Inflammatory macrophage (primary cell): ENCODE measurements around the gene TMEM9.

ENCODE experiments used
- DNase-seq, 2 donors: peaks; one replicate each; pipeline ENCODE4 v3.0.0-alpha.2; 2020 to 2022

Gene TMEM9

DNA sequence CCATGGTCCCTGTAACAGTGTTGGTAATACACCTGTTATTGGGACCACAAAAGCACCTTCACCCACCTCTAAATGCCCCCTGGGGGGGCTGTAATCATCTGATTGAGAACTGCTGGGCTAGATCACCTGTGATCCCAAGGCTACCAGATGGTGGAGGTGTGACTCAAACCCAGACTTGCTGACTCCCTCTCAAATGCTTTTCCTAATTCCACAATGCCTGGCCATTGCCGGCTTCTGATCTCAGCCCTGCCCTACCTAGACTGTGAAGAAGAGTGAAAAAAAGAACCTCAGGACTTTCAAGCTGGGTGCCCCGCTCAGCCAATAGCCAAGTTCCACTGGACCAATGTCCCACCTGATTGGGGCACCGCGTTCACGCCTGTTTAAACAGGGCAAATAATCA lies 9.6 kb downstream of the TMEM9 start:
- no peak for DNase-seq

DNA sequence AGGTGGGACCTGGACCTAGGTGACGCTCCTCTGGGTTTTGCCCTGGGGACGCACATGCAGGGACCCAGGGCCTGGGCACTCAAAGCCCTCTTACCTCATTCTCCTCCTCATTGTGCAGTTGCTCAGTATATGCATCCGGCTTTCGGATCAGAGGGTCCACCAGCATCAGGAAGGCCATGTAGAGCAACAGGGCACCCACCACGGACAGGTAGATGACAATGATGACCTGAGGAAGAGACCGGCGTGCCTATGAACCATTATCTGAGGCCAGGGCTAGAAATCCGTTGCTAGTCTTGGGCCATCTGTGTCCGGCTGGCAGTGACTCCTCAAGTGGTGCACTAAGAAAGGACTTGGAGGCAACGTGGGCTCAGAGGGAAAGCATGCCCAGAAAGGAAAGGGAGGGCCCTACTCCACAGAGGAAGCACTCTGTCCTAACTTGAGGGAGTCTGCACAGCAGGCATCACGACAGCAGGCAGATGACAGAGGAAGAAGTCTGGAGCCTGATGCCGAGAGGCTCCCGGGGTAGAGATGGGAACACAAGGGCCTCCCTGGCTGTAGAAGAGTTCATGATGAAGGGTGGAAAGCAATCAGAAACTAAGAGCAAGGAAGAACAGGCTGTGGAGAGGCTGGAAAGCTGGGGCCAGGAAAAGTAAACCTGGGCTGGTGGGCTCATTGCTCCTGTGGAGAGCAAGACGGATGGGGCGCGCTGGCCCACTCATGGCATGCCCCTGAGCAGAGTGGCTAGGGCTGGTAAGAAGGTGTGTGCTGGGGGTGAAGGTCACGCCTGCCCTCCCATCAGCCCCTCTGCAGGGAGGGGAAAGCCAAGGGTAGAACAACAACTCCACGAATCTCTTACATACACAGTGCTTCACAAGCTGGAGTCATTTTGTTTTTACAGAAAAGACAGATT lies 10.3 kb downstream of the TMEM9 start:
- no peak for DNase-seq

DNA sequence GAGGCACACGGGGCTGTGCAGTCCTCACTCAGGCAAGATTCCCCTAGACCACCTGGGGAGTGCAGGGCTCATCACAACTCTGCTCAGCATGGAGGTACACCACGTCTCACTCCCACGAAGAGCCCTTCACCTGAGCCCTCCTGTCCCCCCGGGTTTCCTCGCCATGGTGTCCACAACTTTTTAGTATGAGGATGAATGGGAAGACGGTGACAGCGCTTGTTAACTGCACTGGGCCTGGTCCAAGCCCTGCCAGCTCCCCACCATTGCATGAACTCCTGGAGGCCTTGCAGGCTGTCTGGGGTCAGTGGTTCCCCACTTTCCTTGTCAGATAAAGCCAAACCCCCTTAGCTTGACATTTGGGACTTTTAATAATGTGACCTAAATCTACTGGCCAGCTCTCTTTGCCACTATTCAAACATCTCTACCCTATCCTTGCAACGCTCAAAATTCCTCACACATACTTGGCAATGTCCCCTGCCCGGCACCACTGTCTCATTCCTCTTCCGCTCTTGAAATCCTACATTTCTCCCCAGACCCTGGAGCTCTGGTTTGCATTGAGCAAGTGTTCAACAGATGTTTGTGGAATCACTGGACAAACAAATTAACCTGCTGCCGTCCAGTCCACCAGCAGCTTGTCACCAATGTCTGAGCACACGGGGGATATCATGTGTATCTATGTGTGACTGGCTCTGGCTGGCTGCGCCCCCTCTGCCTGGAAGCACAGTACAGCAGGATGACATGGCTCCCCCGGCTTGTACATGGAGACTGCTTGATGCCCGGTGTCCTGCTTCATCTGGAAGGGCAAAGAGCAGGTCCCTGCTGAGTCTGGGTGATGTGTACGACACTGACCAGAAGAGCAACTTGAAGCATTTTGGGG lies 11.2 kb downstream of the TMEM9 start:
- no peak for DNase-seq

DNA sequence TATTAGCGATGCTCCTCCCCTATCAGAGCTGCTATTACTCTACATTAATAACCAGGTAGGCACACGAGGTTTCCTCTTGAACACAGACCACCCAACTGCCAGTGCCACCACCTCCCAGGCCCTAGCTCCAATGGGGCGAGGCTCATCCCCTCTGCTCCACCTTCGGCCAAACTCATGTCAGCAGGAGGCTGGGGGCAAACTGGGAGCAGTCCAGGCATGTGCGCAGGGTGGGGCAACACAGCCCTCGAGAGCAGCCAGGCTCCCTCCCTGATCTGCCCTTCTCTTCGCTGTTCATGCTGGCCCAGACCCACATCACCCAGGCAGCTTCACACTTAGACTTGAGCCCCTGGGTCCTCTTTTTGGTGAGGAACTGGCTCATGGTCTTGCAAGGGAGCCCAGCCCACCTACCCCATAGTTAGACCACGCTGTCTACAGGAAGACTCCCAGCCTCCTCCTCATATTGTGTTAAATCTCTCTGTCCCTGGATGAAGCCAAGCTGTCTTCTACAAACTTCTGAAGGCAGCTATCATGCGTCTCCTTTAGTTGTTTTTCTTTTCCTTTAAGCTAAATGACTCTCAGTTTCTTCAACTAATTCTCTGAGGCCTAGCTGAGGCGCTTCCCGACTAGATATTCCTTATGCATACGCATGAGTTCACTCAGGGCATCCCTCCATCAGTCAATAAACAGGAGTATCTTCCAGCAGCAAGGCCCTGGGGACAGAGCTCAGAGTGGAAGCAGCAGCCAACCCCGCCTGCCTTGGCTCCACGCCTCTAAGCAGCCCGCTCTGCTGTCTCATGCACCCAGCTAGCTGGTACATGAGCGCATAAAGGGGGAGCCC lies 12.0 kb downstream of the TMEM9 start:
- no peak for DNase-seq

DNA sequence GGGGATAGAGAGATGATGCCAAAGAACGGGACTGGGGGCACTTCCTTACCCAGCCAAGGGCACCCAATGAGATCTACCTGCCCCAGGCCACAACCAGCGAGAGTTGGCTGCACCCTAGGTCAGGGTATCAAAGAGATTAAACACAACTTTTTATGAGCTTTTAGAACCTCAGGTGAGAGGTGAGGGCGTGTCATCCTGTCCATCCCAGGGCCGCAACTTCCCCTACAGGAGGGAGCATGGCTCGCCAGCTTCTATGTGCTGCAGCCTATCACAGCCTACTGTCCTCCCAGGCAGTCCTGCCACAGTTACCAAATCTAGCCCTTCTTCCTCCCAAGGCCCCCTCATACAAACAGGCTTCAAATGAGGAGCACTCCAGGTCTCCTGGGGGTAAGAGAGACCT lies 12.9 kb downstream of the TMEM9 start:
- DNase-seq: no peak

DNA sequence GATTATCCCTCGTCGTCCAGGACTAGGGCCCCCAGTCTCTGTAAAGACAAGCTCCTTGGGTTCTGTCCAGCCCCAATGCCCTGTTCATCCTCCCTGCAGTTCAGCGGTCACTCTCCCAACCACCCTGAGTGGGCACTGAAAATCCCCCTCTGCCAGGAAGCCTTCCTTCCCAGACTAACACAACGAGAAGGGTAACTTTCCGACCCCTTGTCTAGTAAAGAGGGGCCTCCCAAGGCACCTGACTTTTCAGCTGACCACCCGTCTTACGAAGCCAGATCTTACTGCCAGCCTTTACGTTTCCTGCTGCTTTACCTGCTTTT lies 13.4 kb downstream of the TMEM9 start:
- no peak for DNase-seq

DNA sequence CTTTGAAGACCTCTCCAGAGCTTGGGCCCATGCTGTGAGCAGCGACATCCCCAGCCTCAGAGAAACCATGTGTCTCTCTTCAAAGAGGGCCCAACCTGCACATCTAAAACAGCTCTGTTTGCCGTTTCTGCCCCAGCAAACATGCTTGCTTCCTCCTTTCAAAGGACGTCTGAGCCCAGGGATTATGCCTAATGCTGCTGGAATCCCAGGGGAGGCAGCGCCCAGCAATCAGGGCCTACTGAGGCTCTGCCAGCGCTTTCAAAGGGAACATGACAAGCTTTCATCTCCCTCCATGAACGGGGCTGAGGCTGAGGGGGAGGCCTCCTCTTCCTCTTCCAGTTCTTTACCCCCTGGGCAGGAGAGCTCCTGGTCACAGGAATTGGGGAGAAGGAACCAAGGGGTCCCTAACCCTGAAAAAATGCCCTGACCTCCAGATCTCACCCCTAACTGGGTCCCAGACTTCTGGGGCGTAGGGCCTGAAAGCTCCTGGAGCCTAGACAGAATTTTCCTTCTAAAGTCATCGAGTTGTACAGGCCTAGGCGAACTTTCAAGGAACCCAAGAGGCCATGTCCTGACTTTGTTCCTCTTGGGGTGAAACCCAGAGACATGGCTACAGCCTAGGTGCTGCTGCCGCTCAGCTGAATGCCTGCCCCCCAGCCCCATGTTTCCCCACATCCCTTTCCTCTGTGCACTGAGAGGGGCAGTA lies 13.9 kb downstream of the TMEM9 start:
- no peak for DNase-seq

DNA sequence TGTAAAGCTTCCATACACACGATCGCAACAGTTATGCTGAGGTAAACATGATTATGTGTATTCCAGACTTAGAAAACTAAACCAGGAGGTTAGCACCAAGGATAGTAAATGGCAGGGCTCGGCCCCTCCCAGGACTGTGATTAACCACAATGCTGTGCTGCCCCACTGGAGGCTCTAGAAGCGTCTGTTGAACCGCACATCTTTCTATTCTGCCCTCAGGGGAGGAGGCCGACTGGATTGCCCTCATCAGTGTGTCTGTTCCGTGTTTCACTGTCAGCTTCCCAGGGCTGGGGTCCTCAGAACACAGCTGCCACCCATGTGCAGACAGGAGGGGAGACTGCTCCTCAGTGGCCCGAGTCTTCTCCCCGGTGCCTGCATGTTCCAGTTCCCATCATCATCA lies 14.5 kb downstream of the TMEM9 start:
- DNase-seq: no peak

DNA sequence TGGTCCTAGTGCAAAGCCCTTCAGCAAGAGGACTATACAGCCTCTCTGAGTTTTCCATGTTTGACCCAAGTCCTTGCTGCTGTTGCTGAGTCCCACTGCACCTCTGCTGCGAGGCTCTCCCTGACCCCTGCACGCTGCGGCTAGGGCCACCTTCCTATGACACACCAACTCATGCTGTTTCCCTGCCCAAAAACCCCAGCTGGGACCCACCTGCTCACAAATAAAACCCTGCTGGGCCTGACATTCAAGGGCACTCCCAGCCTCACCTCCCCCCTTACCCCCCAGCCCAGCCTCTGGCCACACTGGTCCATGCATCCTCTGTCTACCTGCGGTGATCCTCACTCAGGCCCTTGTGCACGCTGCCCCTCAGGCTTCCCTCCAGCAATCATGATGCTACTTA lies 15.0 kb downstream of the TMEM9 start:
- DNase-seq: no peak

DNA sequence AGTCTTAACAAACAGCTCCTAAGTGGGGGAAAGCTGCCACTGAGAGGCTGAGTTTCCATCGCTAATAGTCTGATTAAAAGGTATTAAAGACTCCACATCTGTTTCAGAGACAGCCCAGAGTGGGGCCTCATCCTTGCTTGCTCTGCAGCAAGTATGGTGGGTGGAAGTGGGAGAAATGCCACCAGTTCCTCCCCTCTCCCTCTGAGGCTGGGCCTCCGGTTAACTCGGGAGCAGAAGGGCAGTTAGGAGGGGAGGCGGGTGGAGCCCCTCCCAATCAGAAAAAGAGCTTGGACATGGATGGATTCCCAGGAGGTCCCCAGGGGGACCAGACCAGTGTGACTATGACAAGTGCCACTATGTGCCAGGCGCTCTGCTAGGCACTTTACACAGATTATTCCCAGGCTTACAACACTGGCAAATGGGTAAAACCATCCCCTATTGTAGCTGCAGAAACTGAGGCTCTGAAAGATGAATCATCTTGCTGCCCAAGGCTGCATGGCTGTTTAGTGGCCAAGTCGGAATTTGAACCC lies 15.9 kb downstream of the TMEM9 start:
- DNase-seq: no peak

DNA sequence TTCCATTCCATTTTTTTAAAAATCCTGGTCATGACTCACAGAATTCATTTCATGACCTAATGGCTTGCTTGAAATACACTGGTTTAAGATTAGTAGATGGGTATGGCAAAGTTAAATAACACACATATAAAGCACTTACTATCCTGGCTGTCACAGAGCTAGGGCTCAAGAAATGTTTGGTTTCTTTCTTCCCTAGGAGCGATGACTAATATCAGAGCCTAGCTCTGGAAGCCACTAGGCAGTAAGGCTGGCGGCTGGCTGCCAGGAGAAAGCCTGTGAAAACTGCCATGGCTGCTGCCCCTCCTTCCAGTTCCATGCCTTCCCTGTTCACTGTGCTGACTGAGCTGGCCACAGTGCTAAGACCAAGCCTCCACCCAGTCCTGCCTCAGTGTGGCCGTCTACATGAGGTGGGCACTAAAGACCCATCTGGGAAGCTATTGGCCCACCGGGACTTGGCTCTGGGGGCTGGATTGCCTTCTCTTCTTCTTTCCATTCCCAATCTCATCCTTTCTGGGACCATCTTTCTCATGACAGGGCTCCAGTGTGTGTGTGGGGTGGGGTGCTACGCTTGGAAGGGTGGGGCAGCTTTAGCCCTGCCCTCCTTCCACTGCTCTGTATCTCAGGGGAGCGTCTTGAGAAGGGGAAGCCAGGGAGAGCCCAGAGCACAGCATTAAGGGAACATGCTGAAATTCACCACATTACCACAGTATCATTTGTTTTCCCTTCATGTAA lies 16.5 kb downstream of the TMEM9 start:
- no peak for DNase-seq

DNA sequence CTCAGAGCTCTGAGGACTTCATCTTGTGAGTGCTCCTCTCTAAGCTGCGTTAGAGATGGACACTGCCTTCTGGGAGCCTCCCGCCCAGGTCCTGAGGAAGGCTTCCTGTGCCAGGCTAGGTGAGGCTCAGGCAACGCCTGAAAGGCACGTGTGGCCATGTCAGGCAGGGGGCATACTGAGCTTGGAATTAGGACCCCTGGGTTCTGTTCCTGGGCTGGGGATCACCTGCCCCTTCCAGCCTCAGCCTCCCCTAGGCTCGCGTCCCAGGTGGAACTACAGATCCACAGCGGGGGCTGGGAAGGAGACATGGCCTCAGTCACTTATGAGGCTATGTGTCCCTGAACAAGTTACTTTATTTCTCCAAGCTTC lies 17.3 kb downstream of the TMEM9 start:
- DNase-seq: no peak

DNA sequence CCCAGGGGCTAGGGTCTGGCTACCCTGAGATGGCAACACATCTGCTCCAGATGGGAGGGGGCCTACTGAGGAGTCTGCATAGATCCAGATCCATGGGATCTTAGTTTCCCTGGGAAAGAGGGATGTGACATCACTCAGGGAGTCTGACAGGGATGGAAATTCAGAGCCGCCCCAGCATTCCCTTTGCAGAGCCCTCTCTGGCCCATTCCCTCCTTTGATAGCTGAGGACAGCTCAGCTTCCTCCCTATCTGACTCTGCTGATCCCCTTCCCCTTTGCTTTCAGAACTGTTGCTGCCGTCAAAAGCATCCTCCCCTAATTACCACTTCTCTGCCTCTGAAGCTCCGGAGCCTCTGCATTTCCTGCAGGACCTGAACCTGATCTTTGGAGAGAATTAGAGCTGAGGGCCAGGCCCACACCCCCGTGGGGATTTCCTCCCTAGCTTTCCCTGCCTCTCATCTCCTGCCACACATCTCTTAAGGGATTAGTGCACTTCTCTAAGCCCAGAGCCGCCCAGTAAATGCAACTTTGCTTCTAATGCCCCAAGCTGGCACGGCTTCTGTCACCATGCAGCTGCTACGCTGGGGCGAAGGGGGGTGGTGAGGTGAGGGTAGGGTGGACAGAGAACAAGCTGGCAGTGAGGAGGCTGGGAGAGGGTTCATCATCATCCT lies 17.8 kb downstream of the TMEM9 start:
- no peak for DNase-seq

DNA sequence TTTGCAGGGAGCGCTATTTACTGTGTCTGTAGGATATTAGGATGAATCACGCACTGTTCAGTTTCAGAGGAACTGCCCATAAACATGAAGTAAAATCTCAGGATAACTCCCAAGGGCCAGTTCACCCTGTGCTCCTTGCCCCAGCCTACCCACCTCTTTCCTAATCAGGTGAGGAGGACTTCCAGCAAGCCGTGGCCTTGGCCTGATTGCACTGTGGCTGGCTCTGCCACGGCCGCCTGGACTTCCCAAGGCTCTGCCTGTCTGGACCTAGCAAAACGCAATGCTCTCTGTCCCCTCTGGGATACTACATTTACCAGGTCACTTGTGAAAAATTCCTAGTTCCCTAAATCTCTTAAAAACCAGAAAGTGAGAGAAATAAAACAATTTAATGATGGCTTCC lies 19.9 kb downstream of the TMEM9 start:
- no peak for DNase-seq

DNA sequence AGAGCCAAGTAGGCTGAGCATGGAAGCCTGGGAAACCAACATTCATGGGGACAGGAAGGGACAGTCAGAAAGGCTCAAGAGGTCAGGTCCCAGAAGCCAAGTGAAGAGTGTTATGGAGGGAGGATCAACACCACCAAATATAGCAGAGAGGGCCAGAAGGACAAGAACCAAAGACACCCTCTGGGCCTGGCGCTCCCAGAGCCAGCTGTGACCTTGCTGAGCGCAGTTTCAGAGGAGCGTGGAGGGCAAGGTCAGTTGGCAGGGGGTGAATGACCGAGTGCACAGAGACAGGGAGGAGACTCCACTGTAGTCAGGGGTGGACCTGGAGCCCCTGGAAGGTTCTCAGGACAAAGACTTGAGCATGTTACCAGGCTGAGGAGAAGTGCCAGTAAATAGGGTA lies 22.9 kb downstream of the TMEM9 start:
- no peak for DNase-seq

DNA sequence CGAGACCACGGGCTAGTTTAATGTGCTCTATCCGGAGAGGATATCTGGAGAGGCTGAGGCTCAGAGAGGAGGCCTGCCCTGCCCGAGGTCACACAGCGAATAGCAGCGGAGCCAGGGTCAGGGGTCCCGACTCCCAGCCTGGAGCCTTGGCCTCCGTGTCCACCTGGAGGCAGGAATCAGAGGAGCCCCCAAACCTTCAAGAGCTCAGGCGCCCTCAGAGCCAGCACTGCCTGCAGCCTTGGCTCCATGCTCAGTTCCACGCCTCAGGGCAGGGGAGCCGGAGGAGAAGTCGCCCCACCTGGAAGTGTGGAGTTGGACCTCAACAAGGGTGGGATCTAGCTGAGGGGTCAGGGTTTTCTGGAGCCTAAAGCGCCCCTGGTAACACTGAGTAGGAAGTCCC lies 25.3 kb downstream of the TMEM9 start:
- no peak for DNase-seq

DNA sequence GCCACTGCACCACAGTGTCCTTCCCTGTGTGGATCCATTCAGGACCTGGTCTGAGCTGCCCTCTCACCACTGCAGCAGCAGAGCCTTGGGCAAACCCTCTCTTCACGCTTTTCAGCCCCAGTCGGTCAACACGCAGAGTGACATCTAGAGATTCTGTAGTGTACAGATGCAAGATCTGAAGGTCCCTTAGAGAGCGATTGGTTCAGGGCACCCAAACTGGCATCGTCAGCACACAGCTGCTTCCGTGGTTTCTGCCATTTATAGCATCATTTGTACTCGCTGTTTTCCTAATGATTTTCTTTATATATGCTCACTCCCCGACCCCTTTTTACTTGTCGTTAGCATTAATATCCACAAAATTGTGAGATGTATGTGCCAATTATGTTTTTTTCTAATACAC lies 25.8 kb downstream of the TMEM9 start:
- no peak for DNase-seq

DNA sequence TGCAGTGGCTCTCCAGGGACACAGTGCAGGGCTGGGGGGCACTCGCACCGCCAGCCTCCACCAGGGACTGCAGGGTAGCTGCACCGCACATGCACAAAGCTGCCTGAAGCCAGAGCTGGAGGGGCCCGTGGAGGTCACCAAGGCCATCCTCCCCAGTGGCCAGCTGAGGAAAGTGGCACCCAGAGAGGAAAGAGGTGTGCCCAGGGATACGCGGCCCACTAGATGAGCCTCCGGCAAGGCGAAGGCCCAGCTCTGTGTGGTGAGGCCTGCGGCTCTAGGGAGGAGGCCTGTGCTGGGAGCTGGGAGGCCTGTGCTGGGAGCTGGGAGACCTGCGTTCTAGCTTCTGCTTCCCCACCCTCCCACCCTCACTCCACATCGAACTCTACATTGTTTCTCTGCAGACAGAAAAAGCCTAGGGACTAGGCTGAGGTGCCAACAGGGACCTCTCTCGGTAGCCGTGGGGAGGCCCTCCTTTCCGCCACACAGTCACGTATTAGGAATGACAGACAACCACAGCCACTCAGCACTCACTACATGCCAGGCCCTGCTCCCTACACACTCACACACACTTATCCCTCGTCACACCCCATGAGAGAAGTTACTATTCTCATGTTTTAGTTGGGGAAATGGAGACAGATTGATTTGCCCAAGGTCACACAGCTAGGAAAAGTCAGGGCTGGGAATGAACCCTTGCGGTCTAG lies 26.4 kb downstream of the TMEM9 start:
- no peak for DNase-seq

DNA sequence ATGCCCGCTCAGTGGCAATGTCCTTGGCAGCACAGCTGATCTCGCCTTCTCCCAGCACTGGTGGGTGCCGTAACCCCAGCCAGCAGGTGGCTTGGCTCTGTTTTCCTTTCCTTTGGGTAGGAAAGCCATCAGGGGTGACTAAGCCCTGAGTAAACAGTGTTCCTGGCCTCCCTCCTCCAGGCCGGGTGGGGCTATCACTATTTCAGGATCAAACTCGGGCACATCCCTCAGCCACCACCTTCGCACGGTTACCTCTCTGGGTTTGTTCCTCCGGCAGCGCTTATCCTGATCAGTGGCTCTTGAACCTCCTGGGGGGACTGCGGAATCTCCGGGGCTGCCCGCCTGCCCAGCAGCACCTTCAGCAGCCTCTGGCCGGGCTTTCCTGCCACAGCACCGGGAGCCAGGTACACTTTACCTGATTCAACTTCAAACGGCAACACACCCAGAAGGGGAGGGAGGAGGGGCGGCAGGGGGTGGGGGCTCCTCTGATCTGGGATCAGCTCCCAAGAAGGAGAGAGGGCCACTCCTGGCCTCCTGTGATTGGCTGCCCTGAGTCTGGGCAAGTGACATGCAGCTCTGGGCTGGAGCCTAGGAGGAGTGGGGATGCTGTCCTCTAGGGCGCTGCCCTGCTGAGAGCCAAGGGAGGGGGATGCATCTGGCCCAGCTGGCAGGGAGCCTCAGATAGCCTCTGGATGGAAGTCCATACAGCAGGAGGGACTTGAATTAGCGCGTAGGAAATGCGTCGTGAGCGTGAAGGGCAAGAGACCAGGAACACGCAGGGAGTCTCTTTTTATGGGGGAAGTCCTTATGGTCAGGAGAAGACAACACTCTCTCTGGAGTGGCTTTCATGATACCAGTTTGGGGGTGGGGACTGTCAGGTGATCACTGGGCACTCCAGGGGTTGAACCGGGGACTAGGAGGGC lies 27.2 kb downstream of the TMEM9 start, which contains the start of gene ASCL5:
Gene ASCL5 (minus strand): TSS at position 353 of the 923 bp plus-strand sequence. CDS start 11,812 bp downstream, outside the sequence.
- DNase-seq: no peak
